ENCODE results near the gene MKNK1.

The MKNK1 gene

DNA sequence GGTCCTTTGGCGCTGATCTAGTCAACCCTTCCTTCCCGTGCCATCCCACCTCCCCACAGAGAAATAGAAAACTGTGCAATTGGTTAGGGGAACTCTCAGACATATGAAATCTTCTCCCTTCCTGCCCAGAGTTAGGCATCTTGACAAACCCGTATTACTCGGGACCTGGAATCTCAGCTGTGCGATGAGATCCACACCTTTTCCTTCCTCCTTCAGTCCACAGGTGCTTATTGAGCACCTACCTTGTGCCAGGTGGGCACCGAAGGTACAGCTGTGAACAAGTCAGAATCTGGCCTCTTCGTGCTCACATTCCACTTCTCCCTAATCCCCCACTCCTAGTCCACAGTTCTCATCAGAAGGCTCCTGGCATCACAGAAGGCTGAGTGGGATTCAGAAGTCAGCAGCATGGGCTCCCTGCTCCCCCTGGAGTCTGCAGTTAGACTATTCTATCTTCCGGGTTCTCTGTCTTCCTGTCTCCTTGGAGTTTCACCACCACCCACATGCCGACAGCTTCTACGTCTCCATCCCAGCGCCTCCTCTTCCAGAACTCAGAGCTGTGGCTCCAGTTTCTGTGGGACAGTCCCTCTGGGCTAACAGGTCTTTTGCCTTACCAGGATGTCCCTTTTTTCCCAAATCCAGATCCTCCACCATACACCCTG, 75.6 kb downstream of the MKNK1 start:
- H3K4me3 Mint-ChIP-seq, result no peak overlapping the region
- H3K27me3 Mint-ChIP-seq, result peaks cover 75% of the 10 kb centered on the region
- H3K36me3 Mint-ChIP-seq (ENCODE audit: low read depth), result no peaks in the 10 kb centered on the region
- intact Hi-C loops (cut with micrococcal nuclease), result loop anchor here (1.0 to 5.0 kb wide), 5 partner anchors 51 to 191 kb away; no protein-coding TSS in a partner anchor
- H3K4me1 Mint-ChIP-seq (ENCODE audit: low read depth), result peaks cover 8% of the 10 kb centered on the region
- H3K9me3 Mint-ChIP-seq, result no peaks in the 10 kb centered on the region
- H3K27ac Mint-ChIP-seq, result no peak overlapping the region

DNA sequence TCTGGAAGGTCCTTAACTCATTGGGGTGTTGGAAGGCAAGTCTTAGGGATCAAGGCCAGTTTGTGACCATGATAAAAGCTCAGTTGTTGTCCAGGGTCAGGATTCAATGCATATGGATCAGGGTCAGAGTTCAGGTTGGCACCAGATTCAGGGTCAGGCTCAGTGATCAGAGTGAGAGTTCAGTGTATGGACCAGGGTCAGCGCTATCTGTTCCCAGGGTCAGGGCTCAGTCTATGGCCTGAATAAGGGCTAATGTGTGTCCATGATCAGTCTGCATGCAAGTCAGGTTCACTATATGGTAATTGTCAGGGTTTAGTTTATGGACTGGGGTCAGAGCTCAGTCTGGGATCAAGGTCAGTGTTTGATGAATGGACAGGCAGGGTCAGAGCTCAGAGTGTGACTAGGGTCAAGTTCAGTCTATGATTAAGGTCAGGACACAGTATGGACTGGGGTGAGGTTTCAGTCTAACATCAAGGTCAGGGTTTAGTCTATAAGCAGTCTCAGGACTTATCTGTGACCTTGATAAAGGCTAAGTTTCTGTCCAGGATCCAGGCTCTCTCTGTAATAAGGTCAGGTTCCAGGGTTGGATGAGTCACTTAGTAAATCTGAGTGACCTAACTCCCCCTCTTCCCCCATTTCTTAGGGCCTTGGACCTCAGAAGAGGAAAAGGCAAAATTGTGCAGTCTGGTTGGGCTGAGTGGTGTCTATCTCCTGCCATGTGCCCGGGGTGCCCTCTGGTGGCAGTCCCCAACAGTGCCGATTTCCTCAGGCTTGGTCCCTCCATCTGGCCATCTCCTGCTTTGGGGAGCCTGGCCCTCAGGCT, 76.4 kb downstream of the MKNK1 start:
- no peaks in the 10 kb centered on the region for H3K9me3 Mint-ChIP-seq
- H3K27me3 Mint-ChIP-seq, result peaks cover 76% of the 10 kb centered on the region
- H3K27ac Mint-ChIP-seq, result no peak overlapping the region
- intact Hi-C loops (cut with micrococcal nuclease), result loop anchor here (1.0 to 5.0 kb wide), 5 partner anchors 50 to 190 kb away; no protein-coding TSS in a partner anchor
- H3K4me1 Mint-ChIP-seq (ENCODE audit: low read depth), result peaks cover 11% of the 10 kb centered on the region
- no peak overlapping the region for H3K4me3 Mint-ChIP-seq
- no peaks in the 10 kb centered on the region for H3K36me3 Mint-ChIP-seq (ENCODE audit: low read depth)

DNA sequence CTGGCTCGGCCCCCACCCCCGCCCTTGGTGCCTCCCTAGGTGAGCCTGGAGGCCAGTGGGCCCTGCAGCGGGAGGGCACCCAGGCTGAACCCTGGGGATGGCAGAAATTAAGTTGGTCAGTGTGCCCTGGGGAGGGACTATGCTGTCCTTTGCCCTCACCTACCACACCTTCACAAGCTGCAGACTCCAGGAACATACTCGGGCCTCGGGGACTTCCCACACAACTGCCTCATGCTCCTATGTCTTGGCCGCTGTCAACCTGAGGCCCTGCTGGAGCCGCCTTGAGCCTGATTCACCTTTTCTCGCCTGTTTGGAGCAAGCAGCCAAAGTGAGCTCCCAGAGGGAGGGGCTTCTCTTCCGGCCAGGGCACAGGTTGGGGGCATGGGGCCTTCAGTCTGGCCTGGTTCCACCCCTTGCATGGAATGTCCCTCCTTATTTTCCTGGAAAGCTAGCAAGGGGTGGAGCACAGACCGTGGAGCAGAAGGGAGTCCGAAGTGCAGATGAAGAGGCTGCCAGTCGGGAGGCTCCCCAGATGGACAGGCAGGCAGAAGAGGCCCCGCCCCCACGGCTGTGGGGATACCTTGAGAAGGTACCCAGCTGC, 77.3 kb downstream of the MKNK1 start:
- Mint-ChIP-seq H3K36me3 (ENCODE audit: low read depth) (no peaks in the 10 kb centered on the region), H3K27ac (no peak overlapping the region)

DNA sequence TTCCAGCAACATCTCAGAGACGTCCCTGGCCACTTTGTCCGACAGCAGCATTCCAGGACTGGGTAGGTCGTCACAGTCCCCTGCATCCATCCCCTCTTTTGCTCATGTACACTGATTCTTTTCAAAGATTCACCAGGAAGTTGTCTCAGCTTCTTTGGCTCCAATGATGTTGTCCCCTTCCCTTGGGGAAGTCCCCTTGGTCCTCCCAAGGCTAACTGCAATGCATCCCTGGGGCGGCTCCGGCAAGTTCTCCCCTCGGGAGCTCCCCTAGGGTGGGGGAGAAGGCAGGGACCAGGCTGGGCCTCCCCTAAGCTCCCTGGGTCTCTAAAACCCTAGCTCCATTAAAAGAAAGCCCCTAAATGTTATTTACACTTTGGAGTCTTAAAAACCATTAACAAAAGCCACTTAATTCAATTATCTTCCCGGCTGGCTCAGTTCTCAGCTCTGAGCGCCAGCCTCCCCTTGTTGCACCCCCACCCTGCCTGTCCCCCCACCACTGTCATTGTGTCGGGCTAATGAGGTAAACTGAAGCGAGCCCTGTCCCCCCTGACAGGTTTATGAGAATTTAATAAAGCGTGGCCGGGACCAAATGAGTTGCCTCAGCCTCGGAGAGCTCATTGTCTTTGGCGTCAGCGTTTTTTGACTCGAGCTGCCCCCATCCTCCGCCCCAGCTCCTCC, 77.9 kb downstream of the MKNK1 start:
- Mint-ChIP-seq H3K4me3 (no peak overlapping the region), H3K27ac (no peak overlapping the region), H3K4me1 (ENCODE audit: low read depth) (peaks cover 24% of the 10 kb centered on the region), H3K27me3 (peaks cover 66% of the 10 kb centered on the region), H3K36me3 (ENCODE audit: low read depth) (no peaks in the 10 kb centered on the region), H3K9me3 (no peaks in the 10 kb centered on the region)
- intact Hi-C loops (cut with micrococcal nuclease), result loop anchor here (5.0 kb wide), 1 partner anchor 189 kb away; no protein-coding TSS in a partner anchor

More for the DNA sequence above, 77.3 kb downstream of the MKNK1 start:
- no peak overlapping the region for H3K4me3 Mint-ChIP-seq
- peaks cover 71% of the 10 kb centered on the region for H3K27me3 Mint-ChIP-seq
- H3K4me1 Mint-ChIP-seq (ENCODE audit: low read depth), result peaks cover 20% of the 10 kb centered on the region
- intact Hi-C loops (cut with micrococcal nuclease), result loop anchor here (5.0 kb wide), 1 partner anchor 189 kb away; no protein-coding TSS in a partner anchor
- H3K9me3 Mint-ChIP-seq, result no peaks in the 10 kb centered on the region

DNA sequence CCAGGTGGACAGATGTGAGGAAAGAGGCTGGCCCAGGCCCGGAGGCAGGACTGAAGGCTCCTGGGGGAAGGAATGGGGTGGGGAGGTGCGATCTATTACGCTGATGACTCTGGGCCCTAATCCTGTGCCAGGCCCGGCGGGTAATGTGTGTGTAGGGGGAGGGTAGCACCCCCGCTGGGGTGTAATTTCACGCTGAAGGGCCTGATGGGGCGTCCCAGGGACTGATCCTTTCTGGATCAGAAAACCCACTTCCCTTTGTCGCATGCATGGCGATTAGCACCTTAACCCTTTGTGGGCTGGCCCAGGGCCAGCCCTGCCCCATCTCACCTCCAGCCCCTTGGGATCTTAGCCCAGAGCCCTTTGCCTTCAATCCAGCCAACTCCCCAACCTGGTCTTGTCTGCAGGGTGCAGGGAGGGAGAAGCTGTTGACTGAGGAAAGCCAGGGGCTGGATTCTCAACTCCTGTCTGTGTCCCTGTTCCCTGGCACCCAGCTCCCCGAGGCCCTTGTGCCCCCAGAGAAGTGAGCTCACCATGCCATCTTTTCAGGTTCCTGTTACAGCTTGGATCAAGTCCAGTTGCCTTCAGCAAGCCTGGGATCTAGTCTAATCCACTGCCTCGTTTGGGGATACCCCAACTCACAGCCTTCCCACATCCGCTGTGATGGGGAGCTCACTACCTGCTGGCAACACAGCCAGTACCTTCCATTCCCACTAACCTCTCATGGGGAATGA, 78.7 kb downstream of the MKNK1 start:
- Mint-ChIP-seq H3K4me1 (ENCODE audit: low read depth) (peaks cover 24% of the 10 kb centered on the region), H3K36me3 (ENCODE audit: low read depth) (no peaks in the 10 kb centered on the region), H3K27me3 (peaks cover 61% of the 10 kb centered on the region), H3K9me3 (no peaks in the 10 kb centered on the region), H3K4me3 (no peak overlapping the region), H3K27ac (no peak overlapping the region)
- intact Hi-C loops (cut with micrococcal nuclease), result loop anchor here (5.0 kb wide), 1 partner anchor 188 kb away; no protein-coding TSS in a partner anchor

DNA sequence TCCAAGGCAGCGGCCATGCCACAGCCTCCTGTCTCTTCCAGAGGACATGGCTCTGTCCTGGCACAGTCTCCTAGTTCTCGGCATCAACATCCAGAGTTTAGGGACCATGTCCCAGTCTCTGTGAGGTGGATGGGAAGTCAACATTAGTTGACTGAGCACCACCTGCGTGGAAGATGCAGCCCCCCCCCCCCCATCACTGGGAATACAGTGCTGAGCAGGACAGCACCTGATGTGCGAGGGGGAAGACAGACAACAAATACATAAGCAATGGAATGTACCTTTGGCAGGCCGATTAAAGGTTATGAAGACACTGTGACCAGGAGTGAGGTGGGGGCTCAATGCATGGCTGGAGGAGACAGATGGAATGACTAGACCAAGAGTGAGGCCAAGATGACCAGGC, 79.2 kb downstream of the MKNK1 start:
- no peak overlapping the region for H3K4me3 Mint-ChIP-seq
- H3K27me3 Mint-ChIP-seq, result peaks cover 59% of the 10 kb centered on the region
- no peaks in the 10 kb centered on the region for H3K36me3 Mint-ChIP-seq (ENCODE audit: low read depth)
- intact Hi-C loops (cut with micrococcal nuclease), result loop anchor here (5.0 kb wide), 1 partner anchor 188 kb away; no protein-coding TSS in a partner anchor
- no peak overlapping the region for H3K27ac Mint-ChIP-seq
- no peaks in the 10 kb centered on the region for H3K9me3 Mint-ChIP-seq
- peaks cover 24% of the 10 kb centered on the region for H3K4me1 Mint-ChIP-seq (ENCODE audit: low read depth)

DNA sequence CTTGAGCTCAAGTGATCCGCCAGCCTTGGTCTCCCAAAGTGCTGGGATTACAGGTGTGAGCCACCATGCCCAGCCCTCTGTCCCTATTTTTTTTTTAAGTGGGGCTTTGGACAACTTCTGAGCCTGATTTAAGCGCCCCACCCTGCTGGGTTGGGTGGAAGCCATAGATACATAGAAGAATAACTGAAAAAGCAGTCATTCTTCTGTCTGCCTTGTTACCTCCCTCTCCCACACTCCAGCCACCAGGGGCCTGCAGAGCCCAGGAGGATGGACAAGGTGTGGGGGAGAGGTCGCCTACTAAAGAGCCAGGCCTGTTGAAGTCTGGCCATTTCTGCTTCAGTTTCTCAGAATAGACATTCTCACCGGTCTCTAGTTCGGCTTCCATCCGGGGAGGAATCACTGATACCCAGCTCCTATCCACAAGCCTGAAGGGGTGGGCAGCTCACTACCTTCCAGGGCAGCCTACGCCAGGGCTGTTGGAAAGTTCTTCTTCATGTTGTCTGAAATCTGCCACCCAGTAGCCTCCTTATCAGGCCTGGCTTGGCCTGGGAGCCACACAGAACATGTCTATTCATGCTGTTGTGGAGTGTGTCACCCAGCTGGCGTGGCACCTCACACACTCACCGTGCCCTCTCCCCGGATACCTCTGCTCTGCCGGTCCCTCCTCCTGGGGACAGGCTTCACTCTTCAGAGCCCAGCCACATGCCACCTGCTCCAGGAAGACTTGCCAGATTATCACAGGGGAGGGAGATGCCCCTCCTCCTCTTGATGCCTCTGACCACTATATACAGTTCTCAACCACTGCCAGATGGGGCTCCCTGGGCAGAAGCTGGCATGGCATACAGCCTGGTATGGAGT, 80.3 kb downstream of the MKNK1 start:
- intact Hi-C loops (cut with micrococcal nuclease), result no loop called here
- Mint-ChIP-seq H3K36me3 (ENCODE audit: low read depth) (no peaks in the 10 kb centered on the region), H3K4me1 (ENCODE audit: low read depth) (peaks cover 21% of the 10 kb centered on the region)

DNA sequence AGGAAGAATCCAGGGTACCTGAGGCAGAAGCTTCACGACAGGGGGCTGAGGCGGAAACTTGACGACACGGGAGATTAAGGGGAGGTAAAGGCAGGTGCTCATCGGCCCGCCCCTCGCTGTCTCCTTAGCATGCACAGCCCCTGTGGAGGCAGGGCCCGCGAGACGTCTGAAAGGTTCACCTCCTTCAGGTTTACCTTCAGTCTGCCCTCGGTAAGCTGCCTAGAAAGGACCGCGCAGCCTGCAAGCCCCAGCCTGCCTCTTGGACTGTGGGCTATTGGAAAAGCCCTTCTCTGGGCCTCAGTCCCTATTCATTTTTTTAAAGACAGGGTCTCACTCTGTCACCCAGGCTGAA, 81.1 kb downstream of the MKNK1 start:
- H3K4me1 Mint-ChIP-seq (ENCODE audit: low read depth), result peaks cover 16% of the 10 kb centered on the region
- peaks cover 54% of the 10 kb centered on the region for H3K27me3 Mint-ChIP-seq
- intact Hi-C loops (cut with micrococcal nuclease), result no loop called here
- H3K9me3 Mint-ChIP-seq, result no peaks in the 10 kb centered on the region
- no peaks in the 10 kb centered on the region for H3K36me3 Mint-ChIP-seq (ENCODE audit: low read depth)
- H3K27ac Mint-ChIP-seq, result no peak overlapping the region
- H3K4me3 Mint-ChIP-seq, result no peak overlapping the region

More for the DNA sequence above, 80.3 kb downstream of the MKNK1 start:
- Mint-ChIP-seq H3K27ac (no peak overlapping the region), H3K27me3 (peaks cover 53% of the 10 kb centered on the region), H3K9me3 (no peaks in the 10 kb centered on the region), H3K4me3 (no peak overlapping the region)

DNA sequence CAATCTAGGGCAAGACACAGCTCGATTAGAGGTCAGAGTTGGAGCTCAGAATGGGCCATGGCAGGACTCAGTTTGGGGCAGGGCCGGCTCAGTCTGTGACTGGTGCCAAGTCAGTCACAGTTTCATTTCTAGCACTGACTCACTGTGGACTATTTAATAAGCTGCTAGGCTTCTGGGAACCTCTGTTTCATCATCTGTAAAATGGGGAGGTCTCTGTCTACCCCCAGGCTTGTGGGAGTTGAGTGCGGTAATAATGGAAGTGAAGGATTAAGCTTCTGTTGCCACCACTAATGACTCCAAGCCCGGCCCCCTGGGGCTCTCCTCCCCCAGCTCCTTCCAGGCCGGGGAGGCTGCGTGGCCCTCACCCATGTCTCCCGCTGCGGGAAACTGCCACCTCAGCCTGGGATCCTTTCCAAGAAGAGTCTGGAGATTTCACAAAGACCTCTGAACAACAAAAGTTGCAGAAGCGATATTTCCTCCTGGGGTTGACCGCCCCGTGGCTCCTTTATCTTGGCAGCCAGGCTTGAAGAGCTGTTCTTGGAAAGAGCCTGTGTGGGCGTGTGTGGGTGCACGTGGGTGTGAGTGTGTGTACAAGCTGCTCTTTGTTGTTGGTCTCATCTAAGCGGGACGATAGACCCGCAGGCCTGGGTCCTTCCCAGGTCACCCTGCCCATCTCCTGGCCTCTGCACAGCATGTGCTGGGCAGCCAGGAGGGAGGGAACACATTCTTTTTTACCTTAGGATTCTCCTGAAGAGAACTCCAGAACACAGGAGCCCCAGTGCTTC, 81.7 kb downstream of the MKNK1 start:
- H3K27me3 Mint-ChIP-seq, result peaks cover 56% of the 10 kb centered on the region
- intact Hi-C loops (cut with micrococcal nuclease), result no loop called here
- H3K9me3 Mint-ChIP-seq, result no peaks in the 10 kb centered on the region
- H3K36me3 Mint-ChIP-seq (ENCODE audit: low read depth), result no peaks in the 10 kb centered on the region
- no peak overlapping the region for H3K4me3 Mint-ChIP-seq
- peaks cover 16% of the 10 kb centered on the region for H3K4me1 Mint-ChIP-seq (ENCODE audit: low read depth)
- no peak overlapping the region for H3K27ac Mint-ChIP-seq

DNA sequence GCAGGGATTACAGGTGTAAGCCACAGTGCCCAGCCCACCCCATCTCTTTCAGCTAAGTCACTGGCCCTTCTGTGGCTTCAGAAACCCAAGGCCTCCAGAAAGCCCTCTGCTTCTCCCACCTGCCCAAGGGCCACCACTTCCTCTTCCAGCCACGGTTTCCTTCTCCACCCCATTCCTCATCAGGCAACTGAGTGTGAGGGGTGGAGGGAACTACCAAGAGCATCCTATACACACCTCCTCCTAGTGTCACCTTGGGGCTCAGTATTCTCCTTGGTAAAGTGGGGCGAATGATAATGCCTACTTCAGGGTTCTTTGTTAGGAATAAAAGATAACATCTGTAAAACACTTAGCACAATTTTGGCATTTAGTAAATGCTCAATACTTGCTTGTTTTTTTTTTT, 82.7 kb downstream of the MKNK1 start:
- Mint-ChIP-seq H3K27me3 (peaks cover 57% of the 10 kb centered on the region), H3K9me3 (no peaks in the 10 kb centered on the region), H3K4me1 (ENCODE audit: low read depth) (peaks cover 16% of the 10 kb centered on the region), H3K4me3 (no peak overlapping the region), H3K36me3 (ENCODE audit: low read depth) (no peaks in the 10 kb centered on the region), H3K27ac (no peak overlapping the region)
- intact Hi-C loops (cut with micrococcal nuclease), result no loop called here

DNA sequence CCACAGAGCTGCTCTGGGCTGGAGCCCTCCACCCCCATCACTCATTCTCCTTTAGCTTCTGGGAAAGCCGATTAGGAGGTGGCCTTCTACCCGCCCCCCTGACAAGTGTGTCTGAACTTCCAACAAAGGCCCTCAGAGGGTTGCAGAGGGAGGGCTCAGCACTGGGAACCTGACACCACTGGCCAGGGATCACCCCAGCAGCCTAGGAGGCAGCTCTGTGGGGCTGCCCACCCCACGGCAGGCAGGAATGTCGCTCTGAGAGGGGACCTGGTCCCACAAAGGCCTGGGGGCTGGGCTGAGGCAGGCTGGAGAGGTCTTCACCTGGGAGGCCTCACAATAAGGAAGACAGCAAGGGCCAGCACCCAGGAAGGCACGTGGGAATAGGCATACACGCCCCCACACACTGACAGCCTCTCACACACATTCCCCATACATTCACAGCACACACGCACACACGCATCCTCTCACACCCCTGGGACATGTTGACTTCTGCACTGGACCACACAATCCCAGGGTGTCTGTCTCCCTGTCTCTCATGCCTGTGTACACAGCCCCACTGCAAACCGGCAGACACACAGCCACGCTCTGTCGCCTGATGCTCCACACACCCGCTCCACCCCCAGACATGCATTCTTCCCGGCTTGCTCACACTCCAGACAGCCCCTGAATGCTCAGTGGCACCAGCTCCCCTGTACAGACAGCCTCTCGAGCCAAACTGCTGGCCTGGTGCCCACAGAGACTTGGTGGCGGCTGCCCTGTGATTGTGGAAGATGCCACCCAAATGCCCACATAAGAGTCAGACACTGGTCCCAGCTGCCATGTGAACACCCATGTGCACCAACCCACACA, 83.8 kb downstream of the MKNK1 start:
- Mint-ChIP-seq H3K9me3 (no peaks in the 10 kb centered on the region), H3K27ac (no peak overlapping the region), H3K4me1 (ENCODE audit: low read depth) (peaks cover 16% of the 10 kb centered on the region), H3K36me3 (ENCODE audit: low read depth) (no peaks in the 10 kb centered on the region), H3K4me3 (no peak overlapping the region), H3K27me3 (peaks cover 56% of the 10 kb centered on the region)
- intact Hi-C loops (cut with micrococcal nuclease), result no loop called here

Data from dendritic cell treated with granulocyte-macrophage colony-stimulating factor and Interleukin-4, amounts not matched to agents 40 ng/mL and 50 ng/mL, for 4 days (primary cell).